CD8-positive, alpha-beta memory T cell (primary cell): ENCODE data around the gene YTHDC2. TPM values are rescaled to one million over a fixed set of nuclear protein-coding genes. Genes with fewer than 3 reads are reported as not detected.

Experiments used
- CTCF ChIA-PET: fragments of 350-600 bp; sonication (Branson Sonifier 250); formaldehyde crosslinking; loops from one replicate; lab custom pipeline; 2021; ENCODE audit warnings: antibody characterized with exemption; lab: Charles Lee
- POLR2A ChIA-PET: fragments of 350-600 bp; sonication (Branson Sonifier 250); formaldehyde crosslinking; loops from one replicate; lab custom pipeline; 2021; ENCODE audit warnings: antibody characterized with exemption; lab: Charles Lee
- DNase-seq, 5 donors: peaks; one replicate each; pipeline versions ENCODE4 v3.0.0 to v3.0.0-alpha.2; 2020 to 2022; ENCODE audit warnings: mixed read lengths in 1 of 5
- H3K27ac ChIP-seq: one replicate; pipeline ENCODE4 v1.7.0; 2013; ENCODE audit warnings: low read depth, mild to moderate bottlenecking, low read length, moderate library complexity
- H3K27me3 ChIP-seq: 2 replicates; pipeline ENCODE4 v1.7.0; 2013; ENCODE audit warnings: low read length, mild to moderate bottlenecking; ENCODE audit not compliant: insufficient read depth, poor library complexity, severe bottlenecking
- H3K36me3 ChIP-seq: 2 replicates; pipeline ENCODE4 v1.7.0; 2013; ENCODE audit warnings: mild to moderate bottlenecking, low read length, moderate library complexity; ENCODE audit not compliant: insufficient read depth
- H3K4me1 ChIP-seq: 2 replicates; pipeline ENCODE4 v1.7.0; 2013; ENCODE audit warnings: mild to moderate bottlenecking, low read length, moderate library complexity; ENCODE audit not compliant: insufficient read depth
- H3K4me3 ChIP-seq: 2 replicates; pipeline ENCODE4 v1.7.0; 2013; ENCODE audit warnings: mild to moderate bottlenecking, low read length
- H3K9me3 ChIP-seq: 2 replicates; pipeline ENCODE4 v1.7.0; 2013; ENCODE audit warnings: mild to moderate bottlenecking, low read length
- H3K27ac Mint-ChIP-seq, 8 donors: one replicate each; pipeline ENCODE4 v1.8.0; 2020 to 2021; ENCODE audit warnings: mixed read lengths in 8 of 8, mild to moderate bottlenecking in 6 of 8, inconsistent platforms in 3 of 8, moderate library complexity in 3 of 8
- H3K27me3 Mint-ChIP-seq, 2 donors: one replicate each; pipeline ENCODE4 v1.8.0; 2020 to 2021; ENCODE audit warnings: mixed read lengths in 2 of 2, mild to moderate bottlenecking in 1 of 2, moderate library complexity in 1 of 2
- H3K36me3 Mint-ChIP-seq, 3 donors: one replicate each; pipeline ENCODE4 v1.8.0; 2020 to 2021; ENCODE audit warnings: mixed read lengths in 3 of 3, inconsistent platforms in 1 of 3, mild to moderate bottlenecking in 1 of 3
- H3K4me1 Mint-ChIP-seq, 3 donors: one replicate each; pipeline ENCODE4 v1.8.0; 2020 to 2021; ENCODE audit warnings: mixed read lengths in 3 of 3, inconsistent platforms in 1 of 3, mild to moderate bottlenecking in 1 of 3
- H3K4me3 Mint-ChIP-seq, 7 donors: one replicate each; pipeline ENCODE4 v1.8.0; 2020 to 2021; ENCODE audit warnings: mixed read lengths in 7 of 7, mild to moderate bottlenecking in 6 of 7, moderate library complexity in 4 of 7, inconsistent platforms in 2 of 7
- H3K9me3 Mint-ChIP-seq, 5 donors: one replicate each; pipeline ENCODE4 v1.8.0; 2020 to 2022; ENCODE audit warnings: mixed read lengths in 5 of 5, mild to moderate bottlenecking in 3 of 5, moderate library complexity in 2 of 5, inconsistent platforms in 1 of 5
- polyA plus RNA-seq: library from polyadenylated mRNA; unstranded; fragments of 300-500 nt; fragmentation: Illumina TruSeq; gene quantifications from one replicate; pipeline ENCODE4 v1.2.3, GENCODE V29; 2021
- total RNA-seq, 2 experiments: library from RNA; stranded (reverse); gene quantifications; one replicate each; pipeline ENCODE4 v1.2.3, GENCODE V29; 2021

Gene YTHDC2
- total and polyA plus RNA-seq, 3 experiments from 2014 or later, result 12.6 to 28.3 (median 24.4) TPM

DNA sequence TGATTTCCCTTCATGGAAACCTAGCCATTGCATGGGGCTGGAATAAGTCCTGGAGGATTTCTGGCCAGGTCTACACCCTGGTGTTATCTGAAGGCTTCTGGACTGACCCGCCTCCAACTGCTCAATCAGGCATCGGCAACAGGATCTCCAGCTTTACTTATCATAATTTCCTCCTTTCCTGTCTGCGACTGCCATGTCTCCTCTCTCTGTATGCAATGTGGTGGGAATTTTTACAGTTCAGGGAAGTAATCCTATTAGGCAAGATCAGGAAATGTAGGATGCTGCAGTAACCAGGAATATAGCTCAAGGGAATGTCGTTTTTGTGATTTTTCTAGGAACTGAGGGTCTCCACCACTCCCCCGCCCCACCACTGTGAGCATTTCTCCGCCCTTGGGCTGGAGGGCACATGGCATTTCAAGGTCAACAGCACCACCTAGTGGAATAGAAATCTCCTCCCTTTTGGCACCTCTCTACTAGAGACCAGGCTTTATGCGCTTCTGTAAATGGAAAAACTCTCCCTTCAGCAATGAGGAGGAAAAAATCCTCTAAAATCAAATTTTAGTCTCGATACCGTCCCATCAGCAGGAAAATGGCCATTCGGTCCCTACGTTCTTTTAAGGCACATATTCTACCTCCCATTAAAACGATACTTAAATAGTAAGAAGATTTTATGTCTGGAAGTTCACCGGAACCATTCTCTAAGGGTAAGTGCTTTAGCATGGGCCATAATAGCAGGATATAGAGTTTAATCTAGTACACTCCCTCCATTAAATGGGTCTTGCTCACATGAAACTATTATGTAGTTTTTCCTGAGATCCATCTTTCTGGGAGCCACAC, 93.0 kb downstream of the YTHDC2 start:
- Mint-ChIP-seq H3K27ac (no peak overlapping the region), H3K36me3 (no peaks in the 10 kb centered on the region), H3K4me1 (peaks cover 0 to 5% (median 3%) of the 10 kb centered on the region in 3 donors), H3K4me3 (no peak overlapping the region), H3K27me3 (peaks cover 5 to 38% of the 10 kb centered on the region in 2 donors), H3K9me3 (no peaks in the 10 kb centered on the region)
- DNase-seq, result peak; percentile 6 to 55 (median 36)
- no peak overlapping the region for H3K4me3 ChIP-seq
- peaks cover 5% of the 10 kb centered on the region for H3K4me1 ChIP-seq
- H3K27ac ChIP-seq, result no peak overlapping the region
- CTCF ChIA-PET, result interaction anchor here (0.6 to 2.5 kb wide), 11 partner anchors 8 to 1431 kb away, joined by 3 to 14 read pairs (median 3); no protein-coding TSS in a partner anchor
- no peaks in the 10 kb centered on the region for H3K36me3 ChIP-seq
- POLR2A ChIA-PET, result no interaction called here
- peaks cover 6% of the 10 kb centered on the region for H3K27me3 ChIP-seq
- H3K9me3 ChIP-seq, result no peaks in the 10 kb centered on the region

DNA sequence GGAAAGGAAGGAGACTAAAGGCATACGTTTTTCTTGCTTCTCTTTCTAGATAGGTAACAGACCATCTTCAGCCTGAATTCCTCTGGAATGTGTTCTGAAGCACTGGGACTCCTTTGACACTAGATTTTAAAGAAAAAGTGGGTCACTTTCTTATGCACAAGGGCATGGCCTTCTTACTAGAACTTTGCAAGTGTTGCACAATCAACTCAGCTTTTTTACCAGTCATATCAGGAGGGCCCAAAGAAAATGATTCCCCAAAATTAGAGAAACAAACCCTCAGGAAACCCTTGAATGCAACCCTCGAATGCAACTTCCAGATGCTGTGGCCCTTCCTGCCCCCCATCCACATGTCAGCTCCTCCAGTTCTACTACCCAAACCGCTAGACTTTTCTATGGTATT, 93.9 kb downstream of the YTHDC2 start:
- Mint-ChIP-seq H3K9me3 (no peaks in the 10 kb centered on the region), H3K36me3 (no peaks in the 10 kb centered on the region), H3K27me3 (peaks cover 9 to 38% of the 10 kb centered on the region in 2 donors), H3K27ac (no peak overlapping the region), H3K4me3 (no peak overlapping the region), H3K4me1 (peaks cover 0 to 5% (median 3%) of the 10 kb centered on the region in 3 donors)
- no peaks in the 10 kb centered on the region for H3K36me3 ChIP-seq
- no peak overlapping the region for H3K27ac ChIP-seq
- peaks cover 6% of the 10 kb centered on the region for H3K27me3 ChIP-seq
- no peaks in the 10 kb centered on the region for H3K9me3 ChIP-seq
- H3K4me3 ChIP-seq, result no peak overlapping the region
- CTCF ChIA-PET, result interaction anchor here (0.8 to 1.1 kb wide), 3 partner anchors 8 to 759 kb away, joined by 3 to 4 read pairs (median 3); no protein-coding TSS in a partner anchor
- POLR2A ChIA-PET, result no interaction called here
- DNase-seq, result no peak
- peaks cover 5% of the 10 kb centered on the region for H3K4me1 ChIP-seq

DNA sequence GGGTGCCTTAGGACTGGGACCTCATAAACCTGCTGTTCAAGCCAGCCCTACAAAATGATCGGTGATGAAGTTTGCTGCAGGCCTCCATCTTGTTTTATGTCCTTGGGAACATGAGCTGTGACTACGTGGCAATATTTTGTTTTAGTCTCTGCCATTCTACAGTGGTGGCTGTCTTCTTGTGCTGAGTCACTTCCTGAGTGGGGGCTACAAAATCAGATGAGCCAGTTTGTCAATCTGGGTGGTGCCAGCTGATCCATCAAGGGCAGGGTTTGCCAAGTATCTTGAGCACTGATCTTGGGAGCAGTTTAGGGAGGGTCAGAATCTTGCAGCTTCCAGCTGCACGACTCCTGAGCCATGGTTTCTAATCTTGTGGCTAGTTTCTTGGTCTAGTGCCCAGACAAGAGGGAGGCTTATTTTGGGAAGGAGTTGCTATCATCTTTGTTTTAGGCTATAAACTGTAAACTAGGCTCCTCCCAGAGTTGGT, 94.7 kb downstream of the YTHDC2 start:
- Histone ChIP-seq H3K4me3 (no peak overlapping the region), H3K9me3 (no peaks in the 10 kb centered on the region), H3K4me1 (peaks cover 5% of the 10 kb centered on the region), H3K36me3 (no peaks in the 10 kb centered on the region), H3K27me3 (peaks cover 6% of the 10 kb centered on the region), H3K27ac (no peak overlapping the region)
- peaks cover 0 to 5% (median 3%) of the 10 kb centered on the region in 3 donors for H3K4me1 Mint-ChIP-seq
- H3K4me3 Mint-ChIP-seq, result no peak overlapping the region
- ChIA-PET CTCF (interaction anchor here (0.8 to 1.1 kb wide), 3 partner anchors 9 to 760 kb away, joined by 3 to 4 read pairs (median 3); no protein-coding TSS in a partner anchor), POLR2A (no interaction called here)
- no peaks in the 10 kb centered on the region for H3K9me3 Mint-ChIP-seq
- DNase-seq, result no peak
- H3K36me3 Mint-ChIP-seq, result no peaks in the 10 kb centered on the region
- H3K27ac Mint-ChIP-seq, result no peak overlapping the region
- peaks cover 10 to 45% of the 10 kb centered on the region in 2 donors for H3K27me3 Mint-ChIP-seq

DNA sequence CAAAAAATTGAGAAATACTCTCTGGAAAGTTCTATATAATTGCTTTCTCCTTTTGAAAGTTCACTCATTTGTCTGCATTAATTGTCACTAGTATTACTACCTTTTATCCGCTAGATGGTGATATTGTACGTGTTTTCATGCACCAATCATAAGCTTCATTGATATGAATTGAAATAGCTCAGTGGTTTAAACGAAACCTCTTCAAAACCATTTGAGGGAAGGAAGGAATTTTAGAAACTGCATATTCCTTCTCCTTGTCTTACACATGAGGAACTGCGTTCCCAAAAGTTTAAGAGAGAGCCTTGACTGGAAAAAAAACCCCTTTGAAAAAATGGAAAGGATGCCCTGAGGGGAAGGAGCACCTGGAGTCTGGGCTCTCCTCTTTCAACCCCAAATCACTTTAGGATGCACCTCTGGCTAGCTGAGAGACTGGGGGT, 98.6 kb downstream of the YTHDC2 start:
- ChIA-PET POLR2A (no interaction called here), CTCF (interaction anchor here (0.7 to 1.6 kb wide), 12 partner anchors 8 to 1962 kb away, joined by 3 to 7 read pairs (median 4); no protein-coding TSS in a partner anchor)
- Mint-ChIP-seq H3K4me1 (no peaks in the 10 kb centered on the region), H3K27ac (no peak overlapping the region), H3K9me3 (no peaks in the 10 kb centered on the region), H3K27me3 (peaks cover 5 to 38% of the 10 kb centered on the region in 2 donors), H3K36me3 (no peaks in the 10 kb centered on the region), H3K4me3 (no peak overlapping the region)
- H3K4me3 ChIP-seq, result no peak overlapping the region
- no peaks in the 10 kb centered on the region for H3K27me3 ChIP-seq
- no peaks in the 10 kb centered on the region for H3K36me3 ChIP-seq
- peak in 2 of 5 donors; percentile 20 to 41 for DNase-seq
- H3K27ac ChIP-seq, result no peak overlapping the region
- no peaks in the 10 kb centered on the region for H3K9me3 ChIP-seq
- H3K4me1 ChIP-seq, result no peaks in the 10 kb centered on the region

DNA sequence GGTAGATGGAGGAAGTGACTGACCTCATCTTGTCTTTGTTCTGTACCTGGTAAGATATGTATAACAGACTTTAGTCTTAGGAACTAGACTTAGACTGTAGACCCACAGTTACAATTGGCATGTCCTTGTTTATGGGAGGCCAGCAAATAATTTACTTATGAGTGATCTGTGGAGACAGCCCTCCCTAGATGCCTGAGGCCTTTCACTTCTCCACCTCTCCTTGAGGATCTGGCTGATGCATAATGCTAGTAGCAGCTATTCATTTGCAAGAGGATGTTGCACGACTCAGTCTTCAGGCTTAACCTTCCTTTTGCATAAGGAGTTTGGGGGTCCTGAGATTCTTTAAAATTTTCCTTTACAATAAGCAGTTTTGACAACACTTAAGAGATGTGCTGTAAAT, 100.7 kb downstream of the YTHDC2 start:
- no peaks in the 10 kb centered on the region for H3K4me1 ChIP-seq
- Mint-ChIP-seq H3K4me3 (no peak overlapping the region), H3K27me3 (peaks cover 5 to 28% of the 10 kb centered on the region in 2 donors)

DNA sequence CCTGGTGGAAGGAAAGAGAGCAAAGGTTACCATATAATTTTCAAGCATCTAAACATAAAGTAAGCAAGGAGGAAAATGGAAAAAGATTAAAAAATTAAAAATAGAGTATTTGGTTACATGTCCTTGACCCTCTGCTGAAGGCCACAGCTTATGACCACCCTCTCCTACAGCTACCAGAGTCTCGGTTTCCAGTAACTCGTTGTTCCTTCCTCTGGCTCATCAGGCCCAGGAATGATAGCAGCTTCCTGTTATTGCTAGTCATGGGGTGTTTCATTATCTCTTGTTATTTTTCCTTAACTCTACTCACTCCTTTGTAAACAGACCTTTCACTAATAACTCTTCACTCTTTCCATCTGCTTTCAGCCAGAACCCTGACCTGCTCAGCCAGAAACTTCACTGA, 102.2 kb downstream of the YTHDC2 start:
- Histone ChIP-seq H3K4me3 (no peak overlapping the region), H3K9me3 (no peaks in the 10 kb centered on the region), H3K27ac (no peak overlapping the region), H3K27me3 (no peaks in the 10 kb centered on the region), H3K4me1 (no peaks in the 10 kb centered on the region), H3K36me3 (no peaks in the 10 kb centered on the region)
- Mint-ChIP-seq H3K4me1 (no peaks in the 10 kb centered on the region), H3K36me3 (no peaks in the 10 kb centered on the region), H3K27ac (no peak overlapping the region), H3K27me3 (peaks cover 7 to 20% of the 10 kb centered on the region in 2 donors), H3K4me3 (no peak overlapping the region), H3K9me3 (no peaks in the 10 kb centered on the region)
- no peak for DNase-seq
- ChIA-PET POLR2A (no interaction called here), CTCF (no interaction called here)

More for the DNA sequence above, 100.7 kb downstream of the YTHDC2 start:
- Histone ChIP-seq H3K27me3 (no peaks in the 10 kb centered on the region), H3K4me3 (no peak overlapping the region), H3K27ac (no peak overlapping the region), H3K9me3 (no peaks in the 10 kb centered on the region), H3K36me3 (no peaks in the 10 kb centered on the region)
- no peak for DNase-seq
- ChIA-PET CTCF (interaction anchor here (1.3 kb wide), 1 partner anchor 8 kb away, joined by 3 read pairs; no protein-coding TSS in a partner anchor), POLR2A (no interaction called here)
- Mint-ChIP-seq H3K36me3 (no peaks in the 10 kb centered on the region), H3K9me3 (no peaks in the 10 kb centered on the region), H3K27ac (no peak overlapping the region), H3K4me1 (no peaks in the 10 kb centered on the region)

GRCh38 chr5:113617191-113617796, 103.8 kb downstream of the YTHDC2 start:
- peaks cover 5 to 18% of the 10 kb centered on the region in 2 donors for H3K27me3 Mint-ChIP-seq
- no peaks in the 10 kb centered on the region for H3K9me3 ChIP-seq
- H3K27ac Mint-ChIP-seq, result no peak overlapping the region
- H3K27me3 ChIP-seq, result no peaks in the 10 kb centered on the region
- H3K36me3 ChIP-seq, result no peaks in the 10 kb centered on the region
- H3K4me1 ChIP-seq, result no peaks in the 10 kb centered on the region
- ChIA-PET CTCF (interaction anchor here (1.3 kb wide), 1 partner anchor 11 kb away, joined by 3 read pairs; no protein-coding TSS in a partner anchor), POLR2A (no interaction called here)
- no peaks in the 10 kb centered on the region for H3K4me1 Mint-ChIP-seq
- H3K9me3 Mint-ChIP-seq, result no peaks in the 10 kb centered on the region
- no peaks in the 10 kb centered on the region for H3K36me3 Mint-ChIP-seq
- no peak overlapping the region for H3K4me3 Mint-ChIP-seq
- H3K4me3 ChIP-seq, result no peak overlapping the region
- DNase-seq, result no peak
- H3K27ac ChIP-seq, result no peak overlapping the region
